ENCODE data around the gene ST3GAL4.

The ST3GAL4 gene

GRCh38 chr11:126347751-126348668, 7.5 kb upstream of the ST3GAL4 start:
- TF ChIP-seq CTCF (IDR thresholded peaks at IDR 0.05; ENCODE audit: extremely low read depth, missing control alignments) = no peak
- no peak for DNase-seq (ENCODE audit: low spot score)

- no peak for TF ChIP-seq CTCF (IDR thresholded peaks at IDR 0.05; ENCODE audit: extremely low read depth, missing control alignments)
Observed at GRCh38 chr11:126348806-126349582, 6.5 kb upstream of the ST3GAL4 start.

GRCh38 chr11:126350836-126351235, 4.7 kb upstream of the ST3GAL4 start:
- no peak for DNase-seq (ENCODE audit: low spot score)
- no peak for TF ChIP-seq CTCF (IDR thresholded peaks at IDR 0.05; ENCODE audit: extremely low read depth, missing control alignments)

More at GRCh38 chr11:126348806-126349582, 6.5 kb upstream of the ST3GAL4 start:
- DNase-seq (ENCODE audit: low spot score) = no peak

GRCh38 chr11:126352163-126352562, 3.3 kb upstream of the ST3GAL4 start:
- DNase-seq (ENCODE audit: low spot score) = no peak
- TF ChIP-seq CTCF (IDR thresholded peaks at IDR 0.05; ENCODE audit: extremely low read depth, missing control alignments) = no peak

GRCh38 chr11:126352934-126353801, 2.3 kb upstream of the ST3GAL4 start:
- DNase-seq (ENCODE audit: low spot score) = peak; percentile 46
- no peak for TF ChIP-seq CTCF (IDR thresholded peaks at IDR 0.05; ENCODE audit: extremely low read depth, missing control alignments)

- TF ChIP-seq CTCF (IDR thresholded peaks at IDR 0.05; ENCODE audit: extremely low read depth, missing control alignments) = no peak
- peak; percentile 49 for DNase-seq (ENCODE audit: low spot score)
Observed at GRCh38 chr11:126354631-126355323, 709 bp upstream of the ST3GAL4 start.
